Endothelial cell of umbilical vein (primary cell): ENCODE data around the gene CROCC2. TPM values are rescaled to one million over a fixed set of nuclear protein-coding genes. Genes with fewer than 3 reads are reported as not detected.

ENCODE experiments used
- BruUV-seq: library from RNA; stranded (reverse); fragments of 400-500 nt; replicated peaks from 2 replicates; lab custom pipeline; 2021; lab: Mats Ljungman, UMichigan
- CTCF ChIA-PET: fragments of 300-600, 350-600 bp; sonication (Branson Sonifier 250); formaldehyde crosslinking; loops from one replicate; lab custom pipeline; 2021; ENCODE audit warnings: antibody characterized with exemption, inconsistent platforms; lab: Charles Lee
- POLR2A ChIA-PET: fragments of 300-600, 350-600 bp; sonication (Branson Sonifier 250); formaldehyde crosslinking; loops from one replicate; lab custom pipeline; 2021; ENCODE audit warnings: antibody characterized with exemption, inconsistent platforms; lab: Charles Lee
- DNase-seq: peaks from one replicate; pipeline ENCODE4 v3.0.0-alpha.2; 2011; ENCODE audit warnings: low read depth, low spot score
- FAIRE-seq: peaks from 2 replicates; lab custom pipeline; 2011; peaks lifted over from hg19 to GRCh38; lab: Jason Lieb, UNC
- H2AFZ ChIP-seq: 2 replicates; pipeline ENCODE4 v1.6.0; 2012; ENCODE audit warnings: low read depth, low read length, control low read depth, inconsistent platforms
- H3K27ac ChIP-seq: 2 replicates; pipeline ENCODE4 v1.5.1; 2011; ENCODE audit warnings: low read depth, mild to moderate bottlenecking, control low read depth, low read length, moderate library complexity; ENCODE audit not compliant: insufficient read depth
- H3K27me3 ChIP-seq, 2 experiments: 2 replicates each; pipeline versions ENCODE4 v1.6.0 to v1.6.1; 2011; ENCODE audit warnings: low read length in 2 of 2, mixed read lengths in 1 of 2; ENCODE audit not compliant: control insufficient read depth in 2 of 2, insufficient read depth in 2 of 2
- H3K36me3 ChIP-seq, 2 experiments: 2 replicates in 1 of 2; 3 replicates in 1 of 2; pipeline ENCODE4 v1.5.1; 2011; ENCODE audit warnings: low read length in 2 of 2, mild to moderate bottlenecking in 1 of 2, moderate library complexity in 1 of 2; ENCODE audit not compliant: control insufficient read depth in 2 of 2, insufficient read depth in 2 of 2; ENCODE audit errors: extremely low read depth in 1 of 2
- H3K4me1 ChIP-seq: 3 replicates; pipeline ENCODE4 v1.5.1; 2011; ENCODE audit warnings: mild to moderate bottlenecking, low read length; ENCODE audit not compliant: control insufficient read depth, insufficient read depth; ENCODE audit errors: extremely low read depth
- H3K4me2 ChIP-seq: 2 replicates; pipeline ENCODE4 v1.6.1; 2011; ENCODE audit warnings: low read length, control low read depth, mixed read lengths; ENCODE audit not compliant: insufficient read depth
- H3K4me3 ChIP-seq, 3 experiments: fragments of 200-600 bp in 1 of 3; sonication (generic), shearing (Covaris generic) in 1 of 3; replicated peaks in 1 of 3; 2 replicates each; pipeline ENCODE4 v1.5.1; 2011 to 2016; ENCODE audit warnings: control low read depth in 3 of 3, low read length in 3 of 3, mild to moderate bottlenecking in 2 of 3, inconsistent platforms in 1 of 3, low read depth in 1 of 3, moderate library complexity in 1 of 3; ENCODE audit not compliant: insufficient read depth in 1 of 3
- H3K79me2 ChIP-seq: 2 replicates; pipeline ENCODE4 v1.6.0; 2012; ENCODE audit warnings: low read length, inconsistent platforms; ENCODE audit not compliant: control insufficient read depth, insufficient read depth
- H3K9ac ChIP-seq: replicated peaks from 2 replicates; pipeline ENCODE3; 2011; ENCODE audit warnings: low read length, control low read depth; ENCODE audit not compliant: insufficient read depth; ENCODE audit errors: extremely low read depth
- H3K9me1 ChIP-seq: replicated peaks from 3 replicates; pipeline ENCODE4 v1.6.0; 2011; ENCODE audit warnings: mild to moderate bottlenecking, low read length; ENCODE audit not compliant: control insufficient read depth, insufficient read depth; ENCODE audit errors: extremely low read depth
- H3K9me3 ChIP-seq: replicated peaks from 2 replicates; pipeline ENCODE4 v1.5.1; 2012; ENCODE audit warnings: low read length, inconsistent platforms; ENCODE audit not compliant: control insufficient read depth, insufficient read depth
- H4K20me1 ChIP-seq: replicated peaks from 2 replicates; pipeline ENCODE3; 2011; ENCODE audit warnings: mild to moderate bottlenecking, low read length; ENCODE audit not compliant: control insufficient read depth, insufficient read depth; ENCODE audit errors: extremely low read depth
- CTCF ChIP-seq, 2 donors: IDR thresholded peaks; 1 replicate in 1 of 2; 2 replicates in 1 of 2; pipeline ENCODE4 v1.5.1; 2011; ENCODE audit warnings: low read length in 2 of 2, mild to moderate bottlenecking in 2 of 2, moderate library complexity in 2 of 2, control low read depth in 1 of 2, inconsistent platforms in 1 of 2, low read depth in 1 of 2; ENCODE audit not compliant: insufficient read depth in 1 of 2; ENCODE audit errors: extremely low read depth in 1 of 2
- EZH2 ChIP-seq: IDR thresholded peaks from 2 replicates; pipeline ENCODE4 v1.6.1; 2012; ENCODE audit warnings: borderline replicate concordance, low read depth, mild to moderate bottlenecking, moderate library complexity, low read length, inconsistent platforms; ENCODE audit not compliant: severe bottlenecking
- FOS ChIP-seq: IDR thresholded peaks from 2 replicates; pipeline ENCODE4 v1.6.1; 2011; ENCODE audit warnings: mild to moderate bottlenecking, low read length, moderate library complexity, borderline replicate concordance; ENCODE audit not compliant: insufficient read depth
- GATA2 ChIP-seq: IDR thresholded peaks from 2 replicates; pipeline ENCODE4 v1.7.0; 2011; ENCODE audit warnings: low read depth, mild to moderate bottlenecking, moderate library complexity, mixed read lengths, low read length; ENCODE audit not compliant: insufficient read length, insufficient read depth
- JUN ChIP-seq: IDR thresholded peaks from 2 replicates; pipeline ENCODE4 v1.6.1; 2011; ENCODE audit warnings: borderline replicate concordance, low read depth; ENCODE audit not compliant: insufficient read length, insufficient read depth
- MAX ChIP-seq: IDR thresholded peaks from 2 replicates; pipeline ENCODE4 v1.6.1; 2011; ENCODE audit not compliant: insufficient read depth, insufficient read length
- MYC ChIP-seq: IDR thresholded peaks from one replicate; pipeline ENCODE4 v1.6.1; 2011; ENCODE audit warnings: mild to moderate bottlenecking, low read depth, low read length
- POLR2A ChIP-seq: IDR thresholded peaks from 2 replicates; pipeline ENCODE4 v1.6.1; 2012; ENCODE audit warnings: low read depth, mild to moderate bottlenecking, control low read depth, low read length
- POLR2AphosphoS5 ChIP-seq: IDR thresholded peaks from 2 replicates; pipeline ENCODE4 v1.6.1; 2012; ENCODE audit warnings: low read depth, mild to moderate bottlenecking, control low read depth, low read length, moderate library complexity; ENCODE audit not compliant: insufficient read depth
- dilution Hi-C: fragments of 300-500 bp; cut with MboI; formaldehyde crosslinking; loops from one replicate; pipeline ENCODE4 v1.15.0; 2019; ENCODE audit warnings: low sequenced_read_pairs; ENCODE audit not compliant: extremely low pct_ligation_motif_present
- intact Hi-C: fragments of 100-400 bp; cut with micrococcal nuclease; formaldehyde crosslinking; loops from one replicate; pipeline ENCODE4 v1.10.0; 2022
- polyA plus RNA-seq, 4 experiments: library from polyadenylated mRNA; depleted of rRNA in 3 of 4; stranded (reverse) in 3 of 4; unstranded in 1 of 4; fragments of >200 nt; gene quantifications; 2 replicates each; pipeline versions ENCODE4 v1.2.1 to v1.2.3, GENCODE V29; 2011 to 2012; ENCODE audit warnings: missing spikeins in 1 of 4
- total RNA-seq: library from RNA; stranded (reverse); gene quantifications from 2 replicates; pipeline ENCODE4 v1.2.3, GENCODE V29; 2021

The CROCC2 gene
- total and polyA plus RNA-seq, 2 donors (not counting 3 experiments of a cell fraction or from before 2014, with no cell fraction given) = not detected

- intact Hi-C loops = no loop called here
- no peaks in the 10 kb centered on the region for H4K20me1 ChIP-seq
- no peak overlapping the region for H3K9ac ChIP-seq
- no peaks in the 10 kb centered on the region for H3K27me3 ChIP-seq
- H3K9me1 ChIP-seq = no peaks in the 10 kb centered on the region
- peaks cover 3% of the 10 kb centered on the region for H3K4me1 ChIP-seq
- dilution Hi-C loops = no loop called here
- H3K27ac ChIP-seq = no peak overlapping the region
- DNase-seq (no peak), FAIRE-seq (no peak)
- H3K79me2 ChIP-seq = no peaks in the 10 kb centered on the region
- H3K4me2 ChIP-seq = no peak overlapping the region
- H3K36me3 ChIP-seq = peaks cover 0 to 6% of the 10 kb centered on the region in 2 experiments
- POLR2A ChIA-PET = no interaction called here
- BruUV-seq = no TSS peak
- CTCF ChIA-PET = interaction anchor here (2.4 kb wide), 1 partner anchor 39 kb away, joined by 8 read pairs; no protein-coding TSS in a partner anchor
- TF ChIP-seq FOS (no peak), GATA2 (no peak), MYC (no peak), JUN (no peak), MAX (no peak), EZH2 (no peak)
- no peak overlapping the region for H3K4me3 ChIP-seq
- H2AFZ ChIP-seq = no peak overlapping the region
- no peaks in the 10 kb centered on the region for H3K9me3 ChIP-seq
Measured at GRCh38 chr2:241039416-241039815, 133.3 kb downstream of the CROCC2 start.

GRCh38 chr2:241040081-241040803 is 134.1 kb downstream of the CROCC2 start:
- no peaks in the 10 kb centered on the region for H3K27me3 ChIP-seq
- H3K9me1 ChIP-seq = no peaks in the 10 kb centered on the region
- H3K4me1 ChIP-seq = peaks cover 3% of the 10 kb centered on the region
- CTCF ChIA-PET = interaction anchor here (2.4 kb wide), 1 partner anchor 38 kb away, joined by 8 read pairs; no protein-coding TSS in a partner anchor
- no peak overlapping the region for H3K4me2 ChIP-seq
- intact Hi-C loops (no loop called here), dilution Hi-C loops (no loop called here)
- FAIRE-seq (no peak), DNase-seq (no peak)
- H3K36me3 ChIP-seq = peaks cover 0 to 6% of the 10 kb centered on the region in 2 experiments
- H3K9me3 ChIP-seq = no peaks in the 10 kb centered on the region
- H2AFZ ChIP-seq = no peak overlapping the region
- no peaks in the 10 kb centered on the region for H3K79me2 ChIP-seq
- no peak overlapping the region for H3K9ac ChIP-seq
- no peaks in the 10 kb centered on the region for H4K20me1 ChIP-seq
- no peak overlapping the region for H3K27ac ChIP-seq
- POLR2A ChIA-PET = no interaction called here
- TF ChIP-seq CTCF (IDR thresholded peaks at IDR 0.05; ENCODE audit: extremely low read depth in 1 of 2, insufficient read depth in 1 of 2, low read depth in 1 of 2, low read length in 2 of 2) = no peak
- TF ChIP-seq EZH2 = no peak
- TF ChIP-seq JUN = no peak
- no peak for TF ChIP-seq FOS
- TF ChIP-seq POLR2A = no peak
- no peak for TF ChIP-seq GATA2
- no peak for TF ChIP-seq MYC
- TF ChIP-seq POLR2AphosphoS5 = no peak
- no peak for TF ChIP-seq MAX
- H3K4me3 ChIP-seq = no peak overlapping the region
- no TSS peak for BruUV-seq
